HepG2 (cell line): ENCODE measurements around the gene MPIG6B. TPM values are rescaled to one million over a fixed set of nuclear protein-coding genes. Genes with fewer than 3 reads are reported as not detected.

Experiments
- ARID5B ChIP-seq: IDR thresholded peaks from 2 replicates; pipeline ENCODE4 v1.4.0; 2020; ENCODE audit warnings: mild to moderate bottlenecking, missing genetic modification reagents
- ASH2L ChIP-seq: fragments of 300-600, 200-600 bp; sonication (generic); IDR thresholded peaks from 2 replicates; pipeline ENCODE4 v1.7.0; 2017; ENCODE audit warnings: low read depth, mild to moderate bottlenecking, moderate library complexity, mixed read lengths, low read length; ENCODE audit not compliant: insufficient read length
- CENPX ChIP-seq: sonication (generic); formaldehyde crosslinking; IDR thresholded peaks from 2 replicates; pipeline ENCODE4 v1.9.0; 2021; ENCODE audit warnings: mild to moderate bottlenecking, missing genetic modification reagents, moderate library complexity
- EHMT2 ChIP-seq: fragments of 200-600 bp; sonication (generic); IDR thresholded peaks from 2 replicates; pipeline ENCODE4 v1.7.0; 2017; ENCODE audit warnings: antibody characterized with exemption, low read depth, low read length, borderline replicate concordance
- HHEX ChIP-seq: IDR thresholded peaks from 2 replicates; pipeline ENCODE4 v1.6.1; 2016; ENCODE audit warnings: control low read depth
- JUN ChIP-seq: sonication (generic); formaldehyde crosslinking; IDR thresholded peaks from 2 replicates; pipeline ENCODE4 v1.4.0; 2020; ENCODE audit warnings: mild to moderate bottlenecking, missing genetic modification reagents
- MAFK ChIP-seq, 2 experiments: IDR thresholded peaks in 1 of 2; conservative IDR thresholded peaks in 1 of 2; 2 replicates each; pipeline ENCODE4 v1.6.1; 2011; ENCODE audit warnings: improper control_type of control experiment in 2 of 2, low read length in 2 of 2
- MTERF4 ChIP-seq: sonication (generic); formaldehyde crosslinking; IDR thresholded peaks from 2 replicates; pipeline ENCODE4 v1.8.0; 2023; ENCODE audit warnings: mild to moderate bottlenecking, missing genetic modification reagents
- MZF1 ChIP-seq: sonication (generic); formaldehyde crosslinking; IDR thresholded peaks from 2 replicates; pipeline ENCODE4 v1.8.1; 2023; ENCODE audit warnings: mild to moderate bottlenecking, missing genetic modification reagents, borderline replicate concordance
- NFRKB ChIP-seq: fragments of 450-650 bp; IDR thresholded peaks from 2 replicates; pipeline ENCODE4 v1.6.1; 2017
- NR2F6 ChIP-seq, 2 experiments: IDR thresholded peaks; 2 replicates each; pipeline ENCODE4 v1.6.1; 2016; ENCODE audit warnings: antibody characterized with exemption in 1 of 2, mild to moderate bottlenecking in 1 of 2
- ONECUT2 ChIP-seq: sonication (generic); formaldehyde crosslinking; IDR thresholded peaks from 2 replicates; pipeline ENCODE4 v1.4.0; 2020; ENCODE audit warnings: missing genetic modification reagents
- RAD21 ChIP-seq: fragments of 450-650 bp; formaldehyde crosslinking; IDR thresholded peaks from 2 replicates; pipeline ENCODE4 v1.5.0; 2020; ENCODE audit warnings: mild to moderate bottlenecking
- RBAK ChIP-seq: sonication (generic); formaldehyde crosslinking; IDR thresholded peaks from 2 replicates; pipeline ENCODE4 v1.5.1; 2020; ENCODE audit warnings: mild to moderate bottlenecking, missing genetic modification reagents
- REPIN1 ChIP-seq: sonication (generic); formaldehyde crosslinking; IDR thresholded peaks from 2 replicates; pipeline ENCODE4 v1.8.0; 2022; ENCODE audit warnings: missing genetic modification reagents, low read depth, mild to moderate bottlenecking, borderline replicate concordance
- SMC3 ChIP-seq: IDR thresholded peaks from 2 replicates; pipeline ENCODE4 v1.6.1; 2011; ENCODE audit warnings: low read length, improper control_type of control experiment
- ZBTB20 ChIP-seq: sonication (generic); formaldehyde crosslinking; IDR thresholded peaks from 2 replicates; pipeline ENCODE4 v1.8.1; 2023; ENCODE audit warnings: missing genetic modification reagents, low read depth, mild to moderate bottlenecking, borderline replicate concordance
- ZNF264 ChIP-seq: sonication (generic); formaldehyde crosslinking; IDR thresholded peaks from 2 replicates; pipeline ENCODE4 v1.4.0; 2020; ENCODE audit warnings: missing genetic modification reagents
- ZNF503 ChIP-seq: sonication (generic); formaldehyde crosslinking; IDR thresholded peaks from 2 replicates; pipeline ENCODE4 v1.4.0; 2020; ENCODE audit warnings: missing genetic modification reagents
- ZNF543 ChIP-seq: sonication (generic); formaldehyde crosslinking; IDR thresholded peaks from 2 replicates; pipeline ENCODE4 v1.4.0; 2020; ENCODE audit warnings: mild to moderate bottlenecking, missing genetic modification reagents
- ZNF607 ChIP-seq: sonication (generic); formaldehyde crosslinking; IDR thresholded peaks from 2 replicates; pipeline ENCODE4 v1.5.1; 2020; ENCODE audit warnings: missing genetic modification reagents, mild to moderate bottlenecking, borderline replicate concordance
- ZNF644 ChIP-seq: IDR thresholded peaks from 2 replicates; pipeline ENCODE4 v1.6.1; 2016; ENCODE audit warnings: low read depth
- ZNF777 ChIP-seq: sonication (generic); formaldehyde crosslinking; IDR thresholded peaks from 2 replicates; pipeline ENCODE4 v1.4.0; 2020; ENCODE audit warnings: missing genetic modification reagents
- ZNF891 ChIP-seq: sonication (generic); formaldehyde crosslinking; IDR thresholded peaks from 2 replicates; pipeline ENCODE4 v1.5.0; 2020; ENCODE audit warnings: mild to moderate bottlenecking, missing genetic modification reagents
- polyA plus RNA-seq, 8 experiments: library from polyadenylated mRNA; depleted of rRNA in 3 of 8; stranded (reverse) in 7 of 8; unstranded in 1 of 8; fragments of >200 nt; fragmentation: Illumina TruSeq in 4 of 8; extraction: Trizol in 4 of 8; gene quantifications; 2 replicates each; pipeline versions ENCODE4 v1.2.1 to v1.2.3, GENCODE V29; 2011 to 2016; ENCODE audit warnings: low read depth in 4 of 8, missing spikeins in 1 of 8, mixed read lengths in 1 of 8; ENCODE audit not compliant: insufficient read depth in 1 of 8
- total RNA-seq, 5 experiments: library from RNA; depleted of rRNA; stranded (reverse); fragments of >200 nt; fragmentation: Illumina TruSeq; extraction: Trizol; gene quantifications; 2 replicates each; pipeline ENCODE4 v1.2.3, GENCODE V29; 2016; ENCODE audit warnings: low read depth in 1 of 5

MPIG6B gene
- total and polyA plus RNA-seq, 2 of the 13 experiments (the other 11 are each of a cell fraction or from before 2014, with no cell fraction given), result not detected

GRCh38 chr6:31680226-31681134 lies 42.7 kb upstream of the MPIG6B start, which contains the start of gene LY6G5C (continued):
- TF ChIP-seq MTERF4 (CRISPR knock-in tag) (0 out of 2 replicates have a peak, but pooled peaks have one; percentile 12), SMC3 (peak; percentile 92), ZNF543 (CRISPR knock-in tag) (no peak), ZNF503 (no peak), ASH2L (peak; percentile 25), MZF1 (CRISPR knock-in tag) (no peak), REPIN1 (0 out of 2 replicates have a peak, but pooled peaks have one; percentile 48), MAFK (conservative IDR thresholded peaks at IDR 0.05 in 1 of 2, IDR thresholded peaks at IDR 0.05 in 1 of 2; ENCODE audit: low read length in 2 of 2) (peak in 1 of 2 experiments; percentile 15; a peak in 1 of 4 replicates), ZNF891 (CRISPR knock-in tag) (0 out of 2 replicates have a peak, but pooled peaks have one; percentile 24), ZNF607 (CRISPR knock-in tag) (no peak), NR2F6 (IDR thresholded peaks at IDR 0.05) (no peak), NR2F6 (CRISPR knock-in tag; IDR thresholded peaks at IDR 0.05) (peak; percentile 53; the same call in 1 of the 2 replicates), ARID5B (CRISPR knock-in tag) (peak; percentile 34; the same call in 1 of the 2 replicates), JUN (CRISPR knock-in tag) (no peak), CENPX (CRISPR knock-in tag) (no peak), ONECUT2 (CRISPR knock-in tag) (no peak), EHMT2 (no peak), RAD21 (CRISPR knock-in tag) (peak; percentile 97), NFRKB (no peak), HHEX (CRISPR knock-in tag) (no peak), RBAK (CRISPR knock-in tag) (no peak), ZNF264 (CRISPR knock-in tag) (no peak), ZBTB20 (0 out of 2 replicates have a peak, but pooled peaks have one; percentile 57), ZNF777 (CRISPR knock-in tag) (no peak), ZNF644 (CRISPR knock-in tag) (no peak)
